K562 (cell line): ENCODE measurements around the gene BNIPL. TPM values are rescaled to one million over a fixed set of nuclear protein-coding genes. Genes with fewer than 3 reads are reported as not detected.

Experiments
- COPS2 ChIP-seq: fragments of 450-650 bp; conservative IDR thresholded peaks from 2 replicates; pipeline ENCODE4 v1.6.1; 2016; ENCODE audit warnings: mild to moderate bottlenecking, moderate library complexity
- CSDE1 ChIP-seq, 2 experiments: fragments of 450-650 bp; IDR thresholded peaks; 2 replicates each; pipeline ENCODE4 v1.6.1; 2016; ENCODE audit warnings: mild to moderate bottlenecking in 1 of 2
- ERF ChIP-seq: fragments of 450-650 bp; formaldehyde crosslinking; IDR thresholded peaks from 2 replicates; pipeline ENCODE4 v1.4.0; 2020; ENCODE audit warnings: mild to moderate bottlenecking, mixed read lengths
- NFIX ChIP-seq: fragments of 250-450 bp; sonication (Bioruptor Pico); IDR thresholded peaks from 2 replicates; pipeline ENCODE4 v1.4.0; 2020; ENCODE audit warnings: low read depth, mild to moderate bottlenecking, moderate library complexity
- OTX1 ChIP-seq: fragments of 450-650 bp; formaldehyde crosslinking; IDR thresholded peaks from 2 replicates; pipeline ENCODE4 v1.4.0; 2022; ENCODE audit warnings: mild to moderate bottlenecking
- PTBP1 ChIP-seq: fragments of 200-400 bp; formaldehyde crosslinking; IDR thresholded peaks from 2 replicates; pipeline ENCODE4 v1.6.1; 2017; ENCODE audit warnings: low read depth, low read length
- STAG1 ChIP-seq: sonication (generic); formaldehyde crosslinking; IDR thresholded peaks from 2 replicates; pipeline ENCODE4 v1.5.0; 2020; ENCODE audit warnings: missing genetic modification reagents, borderline replicate concordance
- ZEB2 ChIP-seq: fragments of 450-650 bp; IDR thresholded peaks from 2 replicates; pipeline ENCODE4 v1.6.1; 2016
- ZKSCAN8 ChIP-seq: fragments of 200-800 bp; sonication (Bioruptor generic); IDR thresholded peaks from 2 replicates; pipeline ENCODE4 v1.6.1; 2016; ENCODE audit warnings: missing genetic modification characterization, missing compliant biosample characterization
- polyA plus RNA-seq, 8 experiments: library from polyadenylated mRNA; depleted of rRNA in 4 of 8; stranded (reverse) in 5 of 8; unstranded in 3 of 8; fragments of >200 nt; fragmentation: Nextera tagmentation in 2 of 8; fragmentation: Illumina TruSeq in 1 of 8; extraction: Ambion mirVana in 2 of 8; extraction: Trizol in 1 of 8; gene quantifications; 2 replicates each; pipeline versions ENCODE4 v1.2.1 to v1.2.3, GENCODE V29; 2011 to 2014; ENCODE audit warnings: inconsistent platforms in 1 of 8, missing spikeins in 1 of 8
- total RNA-seq, 7 experiments: library from RNA; depleted of rRNA in 6 of 7; stranded (reverse); fragments of >200 nt in 6 of 7; fragmentation: Illumina TruSeq in 2 of 7; extraction: Trizol in 2 of 7; gene quantifications; 2 replicates each; pipeline versions ENCODE4 v1.2.1 to v1.2.3, GENCODE V29; 2011 to 2021; ENCODE audit warnings: low replicate concordance in 1 of 7
- TF ChIP-seq, protein P1 (sequence below): fragments of 250-450 bp; sonication (Bioruptor Pico); IDR thresholded peaks from 2 replicates; pipeline ENCODE4 v1.5.0; 2020; ENCODE audit warnings: mild to moderate bottlenecking, borderline replicate concordance
- TF ChIP-seq, protein P2 (sequence below): fragments of 200-600 bp; sonication (generic); IDR thresholded peaks from one replicate; pipeline ENCODE4 v1.6.1; 2012; ENCODE audit warnings: mild to moderate bottlenecking, low read depth, low read length, inconsistent platforms
- TF ChIP-seq, protein P3 (sequence below): fragments of 450-650 bp; formaldehyde crosslinking; IDR thresholded peaks from 2 replicates; pipeline ENCODE4 v1.4.0; 2020; ENCODE audit warnings: mild to moderate bottlenecking, moderate library complexity

The BNIPL gene
- total and polyA plus RNA-seq, 9 of the 15 experiments (the other 6 are each of a cell fraction or from before 2014, with no cell fraction given) = 0.08 to 1.4 (median 0.68) TPM

DNA sequence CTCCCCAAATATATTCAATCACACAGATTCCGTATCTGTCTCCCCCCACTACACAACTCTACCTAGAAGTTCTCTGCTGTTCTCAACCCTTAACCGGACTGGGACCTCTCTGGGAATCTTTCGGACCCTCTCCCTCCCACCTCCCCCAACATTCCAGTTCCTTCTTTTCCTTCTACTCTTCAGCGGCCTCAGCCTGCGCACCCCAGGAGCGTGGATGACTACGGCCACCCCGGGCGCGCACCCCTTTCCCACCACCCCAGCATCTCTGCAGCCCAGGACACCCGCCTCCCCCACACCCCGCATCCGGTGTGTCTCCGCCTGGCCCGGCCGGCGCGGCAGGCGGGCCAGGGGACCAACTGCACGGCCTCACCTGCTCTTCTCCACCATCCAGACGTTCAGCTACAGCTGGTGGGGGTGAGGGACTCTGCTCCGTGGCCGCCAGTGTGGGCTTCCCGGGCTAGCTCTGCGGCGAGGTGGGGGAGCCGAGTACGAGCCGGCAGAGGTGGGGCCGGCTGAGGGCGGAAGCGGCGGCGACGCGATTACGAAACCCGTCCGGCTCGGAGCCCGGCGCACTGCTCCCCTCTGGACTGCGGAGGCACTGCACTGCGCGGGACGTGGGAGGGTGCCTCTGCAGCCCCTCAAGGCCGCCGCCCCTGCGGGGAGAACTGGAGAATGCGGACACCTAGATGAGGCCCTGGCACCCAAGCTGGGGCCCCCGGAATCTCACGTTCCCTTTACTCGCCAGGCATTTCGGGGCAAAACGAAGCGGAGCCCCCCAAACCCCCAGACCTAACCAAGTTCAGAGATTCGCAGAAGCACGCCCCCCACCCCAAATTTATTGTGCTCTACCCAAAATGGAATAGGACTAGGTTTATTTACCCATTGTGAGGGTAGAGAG lies 23.0 kb downstream of the BNIPL start, which contains the start of gene CDC42SE1 (continued):
- TF ChIP-seq, protein P1, sequence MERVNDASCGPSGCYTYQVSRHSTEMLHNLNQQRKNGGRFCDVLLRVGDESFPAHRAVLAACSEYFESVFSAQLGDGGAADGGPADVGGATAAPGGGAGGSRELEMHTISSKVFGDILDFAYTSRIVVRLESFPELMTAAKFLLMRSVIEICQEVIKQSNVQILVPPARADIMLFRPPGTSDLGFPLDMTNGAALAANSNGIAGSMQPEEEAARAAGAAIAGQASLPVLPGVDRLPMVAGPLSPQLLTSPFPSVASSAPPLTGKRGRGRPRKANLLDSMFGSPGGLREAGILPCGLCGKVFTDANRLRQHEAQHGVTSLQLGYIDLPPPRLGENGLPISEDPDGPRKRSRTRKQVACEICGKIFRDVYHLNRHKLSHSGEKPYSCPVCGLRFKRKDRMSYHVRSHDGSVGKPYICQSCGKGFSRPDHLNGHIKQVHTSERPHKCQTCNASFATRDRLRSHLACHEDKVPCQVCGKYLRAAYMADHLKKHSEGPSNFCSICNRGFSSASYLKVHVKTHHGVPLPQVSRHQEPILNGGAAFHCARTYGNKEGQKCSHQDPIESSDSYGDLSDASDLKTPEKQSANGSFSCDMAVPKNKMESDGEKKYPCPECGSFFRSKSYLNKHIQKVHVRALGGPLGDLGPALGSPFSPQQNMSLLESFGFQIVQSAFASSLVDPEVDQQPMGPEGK (CRISPR knock-in tag) = no peak; the same call in 1 of the 2 replicates
- TF ChIP-seq, protein P2, sequence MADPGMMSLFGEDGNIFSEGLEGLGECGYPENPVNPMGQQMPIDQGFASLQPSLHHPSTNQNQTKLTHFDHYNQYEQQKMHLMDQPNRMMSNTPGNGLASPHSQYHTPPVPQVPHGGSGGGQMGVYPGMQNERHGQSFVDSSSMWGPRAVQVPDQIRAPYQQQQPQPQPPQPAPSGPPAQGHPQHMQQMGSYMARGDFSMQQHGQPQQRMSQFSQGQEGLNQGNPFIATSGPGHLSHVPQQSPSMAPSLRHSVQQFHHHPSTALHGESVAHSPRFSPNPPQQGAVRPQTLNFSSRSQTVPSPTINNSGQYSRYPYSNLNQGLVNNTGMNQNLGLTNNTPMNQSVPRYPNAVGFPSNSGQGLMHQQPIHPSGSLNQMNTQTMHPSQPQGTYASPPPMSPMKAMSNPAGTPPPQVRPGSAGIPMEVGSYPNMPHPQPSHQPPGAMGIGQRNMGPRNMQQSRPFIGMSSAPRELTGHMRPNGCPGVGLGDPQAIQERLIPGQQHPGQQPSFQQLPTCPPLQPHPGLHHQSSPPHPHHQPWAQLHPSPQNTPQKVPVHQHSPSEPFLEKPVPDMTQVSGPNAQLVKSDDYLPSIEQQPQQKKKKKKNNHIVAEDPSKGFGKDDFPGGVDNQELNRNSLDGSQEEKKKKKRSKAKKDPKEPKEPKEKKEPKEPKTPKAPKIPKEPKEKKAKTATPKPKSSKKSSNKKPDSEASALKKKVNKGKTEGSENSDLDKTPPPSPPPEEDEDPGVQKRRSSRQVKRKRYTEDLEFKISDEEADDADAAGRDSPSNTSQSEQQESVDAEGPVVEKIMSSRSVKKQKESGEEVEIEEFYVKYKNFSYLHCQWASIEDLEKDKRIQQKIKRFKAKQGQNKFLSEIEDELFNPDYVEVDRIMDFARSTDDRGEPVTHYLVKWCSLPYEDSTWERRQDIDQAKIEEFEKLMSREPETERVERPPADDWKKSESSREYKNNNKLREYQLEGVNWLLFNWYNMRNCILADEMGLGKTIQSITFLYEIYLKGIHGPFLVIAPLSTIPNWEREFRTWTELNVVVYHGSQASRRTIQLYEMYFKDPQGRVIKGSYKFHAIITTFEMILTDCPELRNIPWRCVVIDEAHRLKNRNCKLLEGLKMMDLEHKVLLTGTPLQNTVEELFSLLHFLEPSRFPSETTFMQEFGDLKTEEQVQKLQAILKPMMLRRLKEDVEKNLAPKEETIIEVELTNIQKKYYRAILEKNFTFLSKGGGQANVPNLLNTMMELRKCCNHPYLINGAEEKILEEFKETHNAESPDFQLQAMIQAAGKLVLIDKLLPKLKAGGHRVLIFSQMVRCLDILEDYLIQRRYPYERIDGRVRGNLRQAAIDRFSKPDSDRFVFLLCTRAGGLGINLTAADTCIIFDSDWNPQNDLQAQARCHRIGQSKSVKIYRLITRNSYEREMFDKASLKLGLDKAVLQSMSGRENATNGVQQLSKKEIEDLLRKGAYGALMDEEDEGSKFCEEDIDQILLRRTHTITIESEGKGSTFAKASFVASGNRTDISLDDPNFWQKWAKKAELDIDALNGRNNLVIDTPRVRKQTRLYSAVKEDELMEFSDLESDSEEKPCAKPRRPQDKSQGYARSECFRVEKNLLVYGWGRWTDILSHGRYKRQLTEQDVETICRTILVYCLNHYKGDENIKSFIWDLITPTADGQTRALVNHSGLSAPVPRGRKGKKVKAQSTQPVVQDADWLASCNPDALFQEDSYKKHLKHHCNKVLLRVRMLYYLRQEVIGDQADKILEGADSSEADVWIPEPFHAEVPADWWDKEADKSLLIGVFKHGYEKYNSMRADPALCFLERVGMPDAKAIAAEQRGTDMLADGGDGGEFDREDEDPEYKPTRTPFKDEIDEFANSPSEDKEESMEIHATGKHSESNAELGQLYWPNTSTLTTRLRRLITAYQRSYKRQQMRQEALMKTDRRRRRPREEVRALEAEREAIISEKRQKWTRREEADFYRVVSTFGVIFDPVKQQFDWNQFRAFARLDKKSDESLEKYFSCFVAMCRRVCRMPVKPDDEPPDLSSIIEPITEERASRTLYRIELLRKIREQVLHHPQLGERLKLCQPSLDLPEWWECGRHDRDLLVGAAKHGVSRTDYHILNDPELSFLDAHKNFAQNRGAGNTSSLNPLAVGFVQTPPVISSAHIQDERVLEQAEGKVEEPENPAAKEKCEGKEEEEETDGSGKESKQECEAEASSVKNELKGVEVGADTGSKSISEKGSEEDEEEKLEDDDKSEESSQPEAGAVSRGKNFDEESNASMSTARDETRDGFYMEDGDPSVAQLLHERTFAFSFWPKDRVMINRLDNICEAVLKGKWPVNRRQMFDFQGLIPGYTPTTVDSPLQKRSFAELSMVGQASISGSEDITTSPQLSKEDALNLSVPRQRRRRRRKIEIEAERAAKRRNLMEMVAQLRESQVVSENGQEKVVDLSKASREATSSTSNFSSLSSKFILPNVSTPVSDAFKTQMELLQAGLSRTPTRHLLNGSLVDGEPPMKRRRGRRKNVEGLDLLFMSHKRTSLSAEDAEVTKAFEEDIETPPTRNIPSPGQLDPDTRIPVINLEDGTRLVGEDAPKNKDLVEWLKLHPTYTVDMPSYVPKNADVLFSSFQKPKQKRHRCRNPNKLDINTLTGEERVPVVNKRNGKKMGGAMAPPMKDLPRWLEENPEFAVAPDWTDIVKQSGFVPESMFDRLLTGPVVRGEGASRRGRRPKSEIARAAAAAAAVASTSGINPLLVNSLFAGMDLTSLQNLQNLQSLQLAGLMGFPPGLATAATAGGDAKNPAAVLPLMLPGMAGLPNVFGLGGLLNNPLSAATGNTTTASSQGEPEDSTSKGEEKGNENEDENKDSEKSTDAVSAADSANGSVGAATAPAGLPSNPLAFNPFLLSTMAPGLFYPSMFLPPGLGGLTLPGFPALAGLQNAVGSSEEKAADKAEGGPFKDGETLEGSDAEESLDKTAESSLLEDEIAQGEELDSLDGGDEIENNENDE = no peak
- TF ChIP-seq COPS2 = no peak
- TF ChIP-seq, protein P3, sequence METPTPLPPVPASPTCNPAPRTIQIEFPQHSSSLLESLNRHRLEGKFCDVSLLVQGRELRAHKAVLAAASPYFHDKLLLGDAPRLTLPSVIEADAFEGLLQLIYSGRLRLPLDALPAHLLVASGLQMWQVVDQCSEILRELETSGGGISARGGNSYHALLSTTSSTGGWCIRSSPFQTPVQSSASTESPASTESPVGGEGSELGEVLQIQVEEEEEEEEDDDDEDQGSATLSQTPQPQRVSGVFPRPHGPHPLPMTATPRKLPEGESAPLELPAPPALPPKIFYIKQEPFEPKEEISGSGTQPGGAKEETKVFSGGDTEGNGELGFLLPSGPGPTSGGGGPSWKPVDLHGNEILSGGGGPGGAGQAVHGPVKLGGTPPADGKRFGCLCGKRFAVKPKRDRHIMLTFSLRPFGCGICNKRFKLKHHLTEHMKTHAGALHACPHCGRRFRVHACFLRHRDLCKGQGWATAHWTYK = peak; percentile 92
- TF ChIP-seq NFIX = no peak
- no peak for TF ChIP-seq ZKSCAN8 (CRISPR knock-in tag)
- TF ChIP-seq PTBP1 = no peak
- TF ChIP-seq ERF = peak; percentile 83; the same call in 1 of the 2 replicates
- TF ChIP-seq STAG1 (CRISPR knock-in tag) = 0 out of 2 replicates have a peak, but pooled peaks have one; percentile 46
- TF ChIP-seq ZEB2 = peak; percentile 45; the same call in 1 of the 2 replicates
- TF ChIP-seq OTX1 (CRISPR knock-in tag) = 0 out of 2 replicates have a peak, but pooled peaks have one; percentile 7
- TF ChIP-seq CSDE1 (IDR thresholded peaks at IDR 0.05) = no peak
